Left kidney (tissue), 2 donors: Measurements from ENCODE around the gene INTS11. TPM values are rescaled to one million over a fixed set of nuclear protein-coding genes. Genes with fewer than 3 reads are reported as not detected.

ENCODE experiments used
- DNase-seq: peaks from one replicate; pipeline ENCODE4 v3.0.0-alpha.2; 2013
- polyA plus RNA-seq: library from polyadenylated mRNA; unstranded; fragments of 120-200 nt; gene quantifications from one replicate; pipeline ENCODE4 v1.2.1, GENCODE V29; 2013; ENCODE audit not compliant: insufficient read length

Gene INTS11
- polyA plus RNA-seq, 1 donor: 119 TPM

- DNase-seq: no peak
These were observed 60.4 kb downstream of the INTS11 start for GRCh38 chr1:1264026-1264425.

GRCh38 chr1:1262758-1263157, 61.7 kb downstream of the INTS11 start:
- DNase-seq: no peak

DNA sequence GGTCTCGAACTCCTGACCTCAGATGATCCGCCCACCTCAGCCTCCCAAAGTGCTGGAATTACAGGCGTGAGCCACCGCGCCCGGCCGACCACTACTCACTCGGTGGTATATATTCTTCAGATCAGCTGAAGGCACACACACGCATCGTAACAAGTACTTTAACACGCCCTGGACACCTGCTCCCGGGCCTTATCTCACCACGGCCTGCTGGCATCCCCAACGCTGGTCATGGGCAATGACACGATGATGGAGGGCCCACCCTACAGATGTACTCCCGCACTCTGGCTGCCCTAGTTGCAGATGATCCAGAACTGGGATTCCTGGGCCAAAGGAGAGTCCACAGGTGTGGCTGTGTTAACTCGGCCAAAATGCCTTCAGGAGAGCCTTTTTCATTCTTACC, 62.4 kb downstream of the INTS11 start:
- DNase-seq: no peak

Other genes with a start within 250 kb of the INTS11 start
- gene C1orf159, start 208.6 kb downstream of the INTS11 start, polyA plus RNA-seq: 9.4 TPM
- gene TTLL10, start 150.8 kb downstream of the INTS11 start, polyA plus RNA-seq: 0.98 TPM
- 0.38 TPM for gene TNFRSF18, start 118.1 kb downstream of the INTS11 start, polyA plus RNA-seq
- gene TNFRSF4, start 110.5 kb downstream of the INTS11 start, polyA plus RNA-seq: 1.0 TPM
- 109 TPM for gene SDF4, start 92.7 kb downstream of the INTS11 start, polyA plus RNA-seq
- 19.0 TPM for gene B3GALT6, start 92.4 kb downstream of the INTS11 start, polyA plus RNA-seq
- gene C1QTNF12, start 77.9 kb downstream of the INTS11 start, polyA plus RNA-seq: 8.2 TPM
- gene UBE2J2, start 50.8 kb downstream of the INTS11 start, polyA plus RNA-seq: 55.7 TPM
- 4.9 TPM for gene SCNN1D, start 44.2 kb downstream of the INTS11 start, polyA plus RNA-seq
- gene ACAP3, start 16.7 kb downstream of the INTS11 start, polyA plus RNA-seq: 25.2 TPM
- gene PUSL1, start 16.1 kb downstream of the INTS11 start, polyA plus RNA-seq: 6.9 TPM
- 10.8 TPM for gene CPTP, start 142 bp upstream of the INTS11 start, polyA plus RNA-seq
- gene TAS1R3, start 6.6 kb upstream of the INTS11 start, polyA plus RNA-seq: 0.37 TPM
- gene DVL1, start 24.8 kb upstream of the INTS11 start, polyA plus RNA-seq: 22.0 TPM
- gene MXRA8, start 33.9 kb upstream of the INTS11 start, polyA plus RNA-seq: 147 TPM
- 50.6 TPM for gene AURKAIP1, start 50.5 kb upstream of the INTS11 start, polyA plus RNA-seq
- gene CCNL2, start 74.7 kb upstream of the INTS11 start, polyA plus RNA-seq: 353 TPM
- 111 TPM for gene MRPL20, start 82.6 kb upstream of the INTS11 start, polyA plus RNA-seq
- 8.5 TPM for gene ANKRD65, start 96.6 kb upstream of the INTS11 start, polyA plus RNA-seq
- gene VWA1, start 111.0 kb upstream of the INTS11 start, polyA plus RNA-seq: 36.0 TPM
- gene ATAD3C, start 125.0 kb upstream of the INTS11 start, polyA plus RNA-seq: 1.7 TPM
- gene ATAD3B, start 147.1 kb upstream of the INTS11 start, polyA plus RNA-seq: 19.5 TPM
- 21.5 TPM for gene ATAD3A, start 187.5 kb upstream of the INTS11 start, polyA plus RNA-seq
- 3.7 TPM for gene TMEM240, start 216.0 kb upstream of the INTS11 start, polyA plus RNA-seq